SK-N-MC (cell line): ENCODE measurements around the gene TFF2.

ENCODE experiments used
- DNase-seq: peaks from one replicate; pipeline ENCODE4 v3.0.0-alpha.2; 2011; ENCODE audit warnings: low read depth, low spot score
- H3K27ac ChIP-seq: fragments of 200-600 bp; sonication (generic); 2 replicates; pipeline ENCODE4 v1.5.1; 2016; ENCODE audit warnings: mixed run types
- H3K36me3 ChIP-seq: fragments of 200-600 bp; sonication (generic); 2 replicates; pipeline ENCODE4 v1.6.1; 2017; ENCODE audit warnings: antibody characterized with exemption, low read length, mixed read lengths; ENCODE audit not compliant: insufficient read depth
- H3K4me3 ChIP-seq: fragments of 200-600 bp; sonication (generic); 2 replicates; pipeline ENCODE4 v1.5.1; 2016
- H3K9ac ChIP-seq: fragments of 200-600 bp; sonication (generic); 2 replicates; pipeline ENCODE4 v1.8.0; 2017; ENCODE audit warnings: mixed run types, mixed read lengths; ENCODE audit not compliant: insufficient read length
- H3K9me3 ChIP-seq: fragments of 200-600 bp; sonication (generic); 2 replicates; pipeline ENCODE4 v1.6.1; 2017; ENCODE audit warnings: low read depth, mild to moderate bottlenecking, antibody characterized with exemption, low read length, moderate library complexity, mixed read lengths
- EZH2 ChIP-seq: fragments of 200-600 bp; sonication (generic); IDR thresholded peaks from one replicate; pipeline ENCODE4 v1.6.1; 2017; ENCODE audit warnings: antibody characterized with exemption
- FOXP2 ChIP-seq: optimal IDR thresholded peaks from 2 replicates; pipeline ENCODE3; 2011; ENCODE audit warnings: mild to moderate bottlenecking, moderate library complexity; ENCODE audit not compliant: insufficient read depth; ENCODE audit errors: extremely low read length, control extremely low read depth
- POLR2AphosphoS5 ChIP-seq: IDR thresholded peaks from 2 replicates; pipeline ENCODE4 v1.6.1; 2012; ENCODE audit warnings: mild to moderate bottlenecking, low read depth, low read length, borderline replicate concordance

The TFF2 gene

DNA sequence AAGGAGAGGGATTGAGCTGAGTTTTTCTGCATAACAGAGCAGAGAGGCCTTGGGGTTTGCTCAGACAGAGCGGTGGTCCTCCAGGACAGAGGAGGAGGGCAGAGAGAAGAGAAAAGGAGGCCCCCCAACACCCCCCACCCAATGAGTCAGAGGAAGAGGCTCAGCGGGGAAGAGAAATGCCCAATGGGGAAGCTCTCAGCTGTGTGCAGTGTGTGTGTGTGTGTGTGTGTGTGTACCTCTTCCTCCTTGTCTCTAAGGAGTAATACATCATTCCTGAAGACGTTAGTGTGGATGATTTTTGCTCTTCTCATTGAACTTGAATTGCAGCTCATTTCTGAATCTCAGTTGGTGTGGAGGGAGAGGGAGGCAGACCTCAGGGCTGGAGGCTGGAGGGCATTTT lies 36.4 kb upstream of the TFF2 start:
- no peak for TF ChIP-seq POLR2AphosphoS5
- no peak overlapping the region for H3K9ac ChIP-seq
- no peaks in the 10 kb centered on the region for H3K9me3 ChIP-seq
- no peak overlapping the region for H3K4me3 ChIP-seq
- no peak for DNase-seq
- H3K27ac ChIP-seq = no peak overlapping the region
- H3K36me3 ChIP-seq = no peaks in the 10 kb centered on the region

DNA sequence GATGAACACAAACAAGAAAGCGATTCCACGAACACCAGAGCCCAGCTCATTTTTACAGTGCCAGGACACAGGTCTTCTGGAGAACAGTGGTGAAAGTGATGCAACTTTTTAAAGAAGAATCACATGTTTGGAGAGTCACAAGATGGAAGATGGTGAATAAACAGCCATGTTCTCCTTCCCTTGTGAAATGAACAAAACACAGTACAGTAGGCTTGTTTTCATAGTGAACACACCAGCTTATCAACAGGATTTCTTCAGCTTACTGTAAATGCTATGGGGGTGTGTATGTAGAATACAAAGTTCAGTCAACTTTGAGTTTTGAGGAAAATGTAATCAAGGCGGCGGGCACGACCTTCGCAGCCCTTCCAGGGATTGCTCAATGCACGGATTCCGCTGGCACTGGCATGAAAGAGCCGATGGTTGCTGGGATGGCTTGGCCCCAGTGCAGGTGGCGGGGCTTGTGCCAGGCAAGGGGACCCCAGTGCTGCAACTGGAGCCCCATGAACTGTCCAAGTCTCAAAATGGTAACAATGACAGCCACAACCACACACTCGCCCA lies 35.3 kb upstream of the TFF2 start:
- H3K27ac ChIP-seq = no peak overlapping the region
- no peak overlapping the region for H3K4me3 ChIP-seq
- H3K9ac ChIP-seq = no peak overlapping the region
- no peaks in the 10 kb centered on the region for H3K36me3 ChIP-seq
- no peaks in the 10 kb centered on the region for H3K9me3 ChIP-seq
- TF ChIP-seq EZH2 (no peak), POLR2AphosphoS5 (no peak), FOXP2 (no peak)
- DNase-seq = no peak

DNA sequence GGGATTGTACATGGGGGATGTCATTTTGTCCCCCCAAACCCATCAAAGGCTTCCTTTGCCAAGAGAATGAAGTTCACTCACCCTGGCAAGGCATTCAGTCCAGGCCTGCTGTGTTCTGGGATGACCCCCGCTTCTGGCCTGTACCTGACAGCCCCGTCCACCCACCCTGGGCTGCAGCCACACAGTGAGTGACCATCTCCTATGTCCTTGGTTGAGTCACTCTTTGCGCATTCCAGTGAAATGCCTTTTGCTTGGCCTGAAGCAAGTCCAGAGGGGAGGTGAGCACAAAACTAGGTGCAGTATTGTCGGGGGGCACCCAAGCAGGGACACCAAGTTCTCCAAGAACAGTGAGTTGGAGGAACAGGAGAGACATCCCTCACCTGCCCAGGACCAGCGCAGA lies 34.8 kb upstream of the TFF2 start:
- no peak for DNase-seq
- Histone ChIP-seq H3K36me3 (no peaks in the 10 kb centered on the region), H3K27ac (no peak overlapping the region), H3K9ac (no peak overlapping the region), H3K4me3 (no peak overlapping the region), H3K9me3 (no peaks in the 10 kb centered on the region)
- TF ChIP-seq EZH2 = no peak
- no peak for TF ChIP-seq POLR2AphosphoS5
- TF ChIP-seq FOXP2 = no peak

DNA sequence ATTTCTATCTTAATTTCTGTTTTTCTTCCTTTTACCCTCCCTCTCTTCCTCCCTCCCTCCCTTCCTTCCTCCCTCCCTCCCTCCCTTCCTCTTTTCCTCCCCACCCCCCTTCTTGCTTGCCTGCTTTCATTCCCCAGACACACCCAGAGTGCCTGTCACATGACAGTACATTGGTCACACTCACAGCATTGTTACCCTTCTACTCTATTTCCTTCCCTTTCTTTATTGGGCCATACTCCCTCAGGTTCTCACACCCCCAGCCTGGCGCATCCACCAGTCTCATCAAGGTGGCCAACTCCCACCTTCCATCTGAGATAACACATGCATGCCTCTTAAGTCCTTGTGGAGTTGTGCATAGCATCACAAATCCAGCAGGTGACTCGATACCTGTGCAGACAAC lies 34.2 kb upstream of the TFF2 start:
- Histone ChIP-seq H3K4me3 (no peak overlapping the region), H3K9me3 (no peaks in the 10 kb centered on the region), H3K9ac (no peak overlapping the region), H3K36me3 (no peaks in the 10 kb centered on the region), H3K27ac (no peak overlapping the region)
- no peak for DNase-seq
- TF ChIP-seq EZH2 (no peak), FOXP2 (no peak), POLR2AphosphoS5 (no peak)

DNA sequence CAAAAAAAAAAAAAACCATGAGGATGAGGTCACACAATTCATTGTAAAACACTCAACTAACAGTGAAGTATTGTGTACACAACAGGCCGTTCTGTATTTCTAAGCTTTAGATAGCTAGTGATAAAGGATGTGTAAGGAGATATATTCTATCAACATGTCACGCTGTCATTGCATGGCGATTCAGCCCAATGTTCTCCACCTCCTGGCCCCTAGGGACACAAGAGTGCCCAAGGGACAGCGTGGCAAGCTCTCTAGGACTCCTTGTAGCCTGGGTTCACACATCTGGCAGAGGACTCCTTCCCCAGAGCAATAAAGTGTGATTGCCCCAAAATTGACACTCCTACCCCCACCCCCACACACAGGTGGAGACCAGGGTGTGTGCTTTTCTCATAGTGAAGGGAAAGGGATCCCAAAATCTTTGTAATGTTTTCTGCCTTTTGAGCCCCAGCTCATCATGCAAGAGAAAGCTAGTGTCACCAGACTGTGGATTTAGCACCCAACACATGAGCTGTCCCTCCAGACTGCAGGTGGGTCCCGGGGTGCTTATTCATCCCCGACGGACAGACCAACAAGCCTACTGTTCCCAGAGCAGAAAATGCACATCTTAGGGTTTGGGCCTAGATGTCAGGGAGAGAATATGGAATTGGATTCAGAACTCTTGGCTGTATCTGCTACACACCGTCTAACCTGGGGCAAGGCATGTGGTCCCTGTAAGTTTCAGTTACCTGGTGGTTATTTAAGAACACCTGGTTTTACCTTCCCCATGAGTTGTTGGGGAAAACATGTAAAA lies 33.6 kb upstream of the TFF2 start:
- no peak overlapping the region for H3K27ac ChIP-seq
- no peak overlapping the region for H3K9ac ChIP-seq
- no peak overlapping the region for H3K4me3 ChIP-seq
- no peaks in the 10 kb centered on the region for H3K36me3 ChIP-seq
- DNase-seq = no peak
- TF ChIP-seq EZH2 (no peak), POLR2AphosphoS5 (no peak), FOXP2 (no peak)
- H3K9me3 ChIP-seq = no peaks in the 10 kb centered on the region

DNA sequence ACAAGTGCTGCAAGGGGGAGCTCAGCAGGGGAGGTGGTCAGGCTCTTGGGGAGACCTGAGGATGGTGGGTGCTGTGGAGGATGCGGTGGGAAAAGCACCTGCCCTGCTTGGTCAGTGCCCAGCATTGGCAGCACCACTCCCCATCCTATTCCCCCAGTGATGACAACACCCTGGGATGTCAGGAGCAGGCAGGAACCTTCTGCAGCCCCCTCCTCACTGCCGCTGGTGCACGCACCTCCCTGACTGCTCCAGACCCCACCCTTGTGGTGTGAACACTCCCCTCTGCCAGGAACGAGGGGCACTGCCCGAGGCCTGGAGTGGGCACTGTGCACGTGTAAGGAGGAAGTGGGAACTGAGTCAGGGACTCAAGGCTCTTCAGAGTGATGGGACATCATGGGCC lies 32.5 kb upstream of the TFF2 start:
- Histone ChIP-seq H3K9me3 (no peaks in the 10 kb centered on the region), H3K4me3 (no peak overlapping the region), H3K9ac (no peak overlapping the region), H3K27ac (no peak overlapping the region), H3K36me3 (no peaks in the 10 kb centered on the region)
- TF ChIP-seq EZH2 (no peak), POLR2AphosphoS5 (no peak), FOXP2 (no peak)
- no peak for DNase-seq

DNA sequence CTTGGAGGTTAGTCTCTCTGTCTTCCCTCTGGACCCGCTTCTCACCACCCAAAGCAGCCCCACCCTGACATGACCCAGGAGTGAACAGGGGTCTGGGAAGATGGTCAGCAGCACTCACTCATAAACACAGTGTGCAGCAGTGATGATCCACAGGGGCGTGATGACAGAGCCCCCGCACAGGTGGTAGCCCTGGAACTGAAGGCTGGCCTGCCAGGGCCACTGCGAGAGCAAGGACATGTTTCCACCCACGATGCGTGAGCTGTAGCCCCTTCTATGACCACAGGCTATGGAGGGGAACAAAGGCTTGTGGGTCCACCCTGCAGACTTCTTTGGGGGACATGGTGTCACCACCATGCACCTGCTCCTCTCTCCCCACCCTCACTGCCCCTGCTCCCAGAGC lies 32.1 kb upstream of the TFF2 start:
- DNase-seq = no peak
- TF ChIP-seq FOXP2 = no peak
- no peak for TF ChIP-seq POLR2AphosphoS5
- TF ChIP-seq EZH2 = no peak
- no peak overlapping the region for H3K9ac ChIP-seq
- no peak overlapping the region for H3K4me3 ChIP-seq
- H3K27ac ChIP-seq = no peak overlapping the region
- H3K9me3 ChIP-seq = no peaks in the 10 kb centered on the region
- H3K36me3 ChIP-seq = no peaks in the 10 kb centered on the region

DNA sequence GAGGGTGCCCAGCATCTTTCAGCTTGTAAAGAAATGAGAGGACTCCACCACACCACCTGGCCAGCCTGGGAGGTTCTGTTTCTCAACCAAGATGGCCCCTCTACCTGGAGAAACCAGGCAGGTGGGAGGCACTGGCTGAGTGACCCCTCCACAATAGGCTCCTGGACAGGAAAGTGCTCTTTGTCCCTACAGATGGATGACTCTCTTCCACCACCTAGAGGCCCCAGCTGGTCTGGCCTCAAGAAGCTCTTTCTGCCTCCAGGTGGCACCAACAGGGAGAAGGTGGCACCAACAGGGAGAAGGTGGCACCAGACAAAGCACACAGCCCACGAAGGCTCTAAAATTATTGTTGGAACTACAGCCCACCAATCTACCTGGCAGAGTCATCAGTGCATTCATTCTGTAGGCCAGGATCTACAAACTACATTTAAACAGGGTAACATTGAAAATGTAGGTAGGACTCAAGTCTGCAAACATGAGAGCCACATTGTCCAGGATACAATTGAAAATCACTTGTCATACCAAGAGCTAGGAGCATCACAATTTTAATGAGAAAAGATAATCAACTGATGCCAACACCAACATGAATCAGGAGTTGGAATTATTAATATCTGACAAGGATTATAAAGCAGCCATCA lies 30.7 kb upstream of the TFF2 start:
- TF ChIP-seq FOXP2 (no peak), POLR2AphosphoS5 (no peak), EZH2 (no peak)
- Histone ChIP-seq H3K9ac (no peak overlapping the region), H3K4me3 (no peak overlapping the region), H3K27ac (no peak overlapping the region), H3K36me3 (no peaks in the 10 kb centered on the region), H3K9me3 (no peaks in the 10 kb centered on the region)
- no peak for DNase-seq

DNA sequence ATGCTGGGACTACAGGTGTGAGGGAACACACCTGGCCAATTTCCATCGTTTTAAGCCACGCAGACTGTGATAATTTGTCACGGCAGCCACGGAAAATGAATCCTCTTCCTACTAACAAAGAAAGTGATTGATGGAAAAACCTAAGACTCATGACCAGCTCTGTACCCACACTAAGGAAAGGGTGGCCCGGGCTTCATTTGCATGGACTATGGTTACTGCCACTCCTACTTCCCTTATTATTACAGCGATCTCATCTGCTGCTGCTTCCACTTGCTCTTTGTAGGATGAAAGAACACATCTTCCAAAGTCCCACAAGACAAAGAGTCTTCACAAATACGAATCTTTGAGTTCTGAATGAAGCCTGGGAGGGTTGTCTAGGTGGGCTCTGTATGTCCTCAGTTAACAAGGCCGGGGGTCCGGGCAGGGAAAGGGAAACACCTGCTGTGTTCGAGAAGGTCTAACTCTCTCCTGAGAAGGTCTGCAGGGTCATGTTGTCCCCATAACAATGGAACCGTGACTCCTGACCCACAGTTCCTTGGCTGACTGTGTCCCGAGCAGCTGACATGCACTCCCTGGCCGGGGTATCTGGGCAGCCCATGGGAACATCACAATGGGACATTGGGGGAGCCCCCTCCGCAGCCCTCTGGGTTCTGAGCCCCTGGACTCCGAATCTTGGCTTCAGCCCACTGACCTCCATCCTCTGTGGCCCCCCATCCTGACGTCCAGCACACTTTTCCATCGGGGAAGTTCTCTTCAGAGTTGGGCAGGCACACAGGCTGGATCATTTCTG lies 28.8 kb upstream of the TFF2 start:
- Histone ChIP-seq H3K36me3 (no peaks in the 10 kb centered on the region), H3K9ac (no peak overlapping the region), H3K9me3 (no peaks in the 10 kb centered on the region), H3K4me3 (no peak overlapping the region), H3K27ac (no peak overlapping the region)
- TF ChIP-seq FOXP2 (no peak), POLR2AphosphoS5 (no peak), EZH2 (no peak)
- DNase-seq = no peak
